ENCODE data around the gene SARS1.

SARS1 gene

GRCh38 chr1:109272021-109272799 lies 58.5 kb downstream of the SARS1 start:
- Histone ChIP-seq H3K79me2 (ENCODE audit: control insufficient read depth, insufficient read depth, low read length) (no peaks in the 10 kb centered on the region), H4K5ac (ENCODE audit: low read length) (no peak overlapping the region), H2AK5ac (ENCODE audit: low read length) (no peak overlapping the region), H4K8ac (ENCODE audit: low read depth, low read length) (no peak overlapping the region), H3K4me3 (ENCODE audit: low read length) (no peak overlapping the region), H3K18ac (ENCODE audit: low read length) (no peak overlapping the region), H2BK15ac (replicated peaks; ENCODE audit: low read depth) (no peak overlapping the region), H3K9ac (ENCODE audit: low read length) (no peak overlapping the region), H3K36me3 (ENCODE audit: control insufficient read depth, insufficient read depth, low read length) (no peaks in the 10 kb centered on the region), H2BK5ac (ENCODE audit: low read length) (no peak overlapping the region), H3K27ac (ENCODE audit: low read depth, low read length) (no peak overlapping the region), H3K4ac (ENCODE audit: low read depth, low read length) (no peak overlapping the region), H3K23ac (ENCODE audit: low read length) (no peak overlapping the region), H3K4me2 (ENCODE audit: low read length) (no peak overlapping the region), H3K4me1 (ENCODE audit: control insufficient read depth, low read depth, low read length) (peaks cover 2% of the 10 kb centered on the region), H2BK120ac (ENCODE audit: low read depth, low read length) (no peak overlapping the region), H3K27me3 (ENCODE audit: insufficient read depth, low read length, poor library complexity) (no peaks in the 10 kb centered on the region), H3K79me1 (ENCODE audit: low read length) (no peaks in the 10 kb centered on the region), H3K56ac (ENCODE audit: low read length) (no peak overlapping the region)
- DNase-seq: no peak
- WGBS (ENCODE audit: extremely low coverage, insufficient coverage, low lambda C conversion rate): no CpG with 5 or more reads among the region's 13 CpGs

GRCh38 chr1:109272831-109273547 lies 59.3 kb downstream of the SARS1 start:
- Histone ChIP-seq H3K4me3 (ENCODE audit: low read length) (no peak overlapping the region), H3K4me1 (ENCODE audit: control insufficient read depth, low read depth, low read length) (peaks cover 2% of the 10 kb centered on the region), H2AK5ac (ENCODE audit: low read length) (no peak overlapping the region), H3K79me2 (ENCODE audit: control insufficient read depth, insufficient read depth, low read length) (no peaks in the 10 kb centered on the region), H4K8ac (ENCODE audit: low read depth, low read length) (no peak overlapping the region), H2BK5ac (ENCODE audit: low read length) (no peak overlapping the region), H3K23ac (ENCODE audit: low read length) (no peak overlapping the region), H3K27ac (ENCODE audit: low read depth, low read length) (no peak overlapping the region), H3K27me3 (ENCODE audit: insufficient read depth, low read length, poor library complexity) (no peaks in the 10 kb centered on the region), H4K5ac (ENCODE audit: low read length) (no peak overlapping the region), H3K4me2 (ENCODE audit: low read length) (no peak overlapping the region), H3K4ac (ENCODE audit: low read depth, low read length) (no peak overlapping the region), H3K79me1 (ENCODE audit: low read length) (no peaks in the 10 kb centered on the region), H3K36me3 (ENCODE audit: control insufficient read depth, insufficient read depth, low read length) (no peaks in the 10 kb centered on the region), H3K56ac (ENCODE audit: low read length) (no peak overlapping the region), H3K9ac (ENCODE audit: low read length) (no peak overlapping the region), H2BK120ac (ENCODE audit: low read depth, low read length) (no peak overlapping the region), H2BK15ac (replicated peaks; ENCODE audit: low read depth) (no peak overlapping the region), H3K18ac (ENCODE audit: low read length) (no peak overlapping the region)
- DNase-seq: no peak
- no CpG with 5 or more reads among the region's 16 CpGs for WGBS (ENCODE audit: extremely low coverage, insufficient coverage, low lambda C conversion rate)

- H3K27ac ChIP-seq (ENCODE audit: low read depth, low read length): no peak overlapping the region
- H3K36me3 ChIP-seq (ENCODE audit: control insufficient read depth, insufficient read depth, low read length): peaks cover 2% of the 10 kb centered on the region
- H4K5ac ChIP-seq (ENCODE audit: low read length): no peak overlapping the region
- no peak overlapping the region for H4K8ac ChIP-seq (ENCODE audit: low read depth, low read length)
- WGBS (ENCODE audit: extremely low coverage, insufficient coverage, low lambda C conversion rate): no CpG with 5 or more reads among the region's 30 CpGs
- H3K79me2 ChIP-seq (ENCODE audit: control insufficient read depth, insufficient read depth, low read length): no peaks in the 10 kb centered on the region
- H3K79me1 ChIP-seq (ENCODE audit: low read length): no peaks in the 10 kb centered on the region
- H3K27me3 ChIP-seq (ENCODE audit: insufficient read depth, low read length, poor library complexity): no peaks in the 10 kb centered on the region
- no peak overlapping the region for H2BK15ac ChIP-seq (replicated peaks; ENCODE audit: low read depth)
- no peak overlapping the region for H2BK120ac ChIP-seq (ENCODE audit: low read depth, low read length)
- no peak overlapping the region for H3K56ac ChIP-seq (ENCODE audit: low read length)
- DNase-seq: no peak
- H3K4me2 ChIP-seq (ENCODE audit: low read length): no peak overlapping the region
- H3K18ac ChIP-seq (ENCODE audit: low read length): no peak overlapping the region
- no peak overlapping the region for H3K9ac ChIP-seq (ENCODE audit: low read length)
- H3K4me1 ChIP-seq (ENCODE audit: control insufficient read depth, low read depth, low read length): peaks cover 2% of the 10 kb centered on the region
- no peak overlapping the region for H3K4me3 ChIP-seq (ENCODE audit: low read length)
- H3K4ac ChIP-seq (ENCODE audit: low read depth, low read length): no peak overlapping the region
- H2BK5ac ChIP-seq (ENCODE audit: low read length): no peak overlapping the region
- peak overlapping the region; percentile 58 for H2AK5ac ChIP-seq (ENCODE audit: low read length)
- H3K23ac ChIP-seq (ENCODE audit: low read length): no peak overlapping the region
These were observed 60.0 kb downstream of the SARS1 start for GRCh38 chr1:109273570-109274288.

- DNase-seq: peak; percentile 72
- H2BK5ac ChIP-seq (ENCODE audit: low read length): no peak overlapping the region
- H3K36me3 ChIP-seq (ENCODE audit: control insufficient read depth, insufficient read depth, low read length): peaks cover 5% of the 10 kb centered on the region
- H4K5ac ChIP-seq (ENCODE audit: low read length): no peak overlapping the region
- H3K27me3 ChIP-seq (ENCODE audit: insufficient read depth, low read length, poor library complexity): no peaks in the 10 kb centered on the region
- no peak overlapping the region for H3K27ac ChIP-seq (ENCODE audit: low read depth, low read length)
- H3K18ac ChIP-seq (ENCODE audit: low read length): no peak overlapping the region
- H3K4ac ChIP-seq (ENCODE audit: low read depth, low read length): no peak overlapping the region
- H3K4me3 ChIP-seq (ENCODE audit: low read length): no peak overlapping the region
- H2BK120ac ChIP-seq (ENCODE audit: low read depth, low read length): no peak overlapping the region
- peak overlapping the region; percentile 15 for H3K56ac ChIP-seq (ENCODE audit: low read length)
- no peak overlapping the region for H2BK15ac ChIP-seq (replicated peaks; ENCODE audit: low read depth)
- no peak overlapping the region for H3K4me2 ChIP-seq (ENCODE audit: low read length)
- H4K8ac ChIP-seq (ENCODE audit: low read depth, low read length): no peak overlapping the region
- H3K23ac ChIP-seq (ENCODE audit: low read length): peak overlapping the region; percentile 45
- H3K79me1 ChIP-seq (ENCODE audit: low read length): no peaks in the 10 kb centered on the region
- H3K4me1 ChIP-seq (ENCODE audit: control insufficient read depth, low read depth, low read length): peaks cover 2% of the 10 kb centered on the region
- no peaks in the 10 kb centered on the region for H3K79me2 ChIP-seq (ENCODE audit: control insufficient read depth, insufficient read depth, low read length)
- WGBS (ENCODE audit: extremely low coverage, insufficient coverage, low lambda C conversion rate): no CpG with 5 or more reads among the region's 24 CpGs
- peak overlapping the region; percentile 19 for H3K9ac ChIP-seq (ENCODE audit: low read length)
- no peak overlapping the region for H2AK5ac ChIP-seq (ENCODE audit: low read length)
These were observed 61.1 kb downstream of the SARS1 start for GRCh38 chr1:109274533-109275476.

- no peak overlapping the region for H3K9ac ChIP-seq (ENCODE audit: low read length)
- H3K4ac ChIP-seq (ENCODE audit: low read depth, low read length): no peak overlapping the region
- H3K23ac ChIP-seq (ENCODE audit: low read length): no peak overlapping the region
- H2BK15ac ChIP-seq (replicated peaks; ENCODE audit: low read depth): no peak overlapping the region
- WGBS (ENCODE audit: extremely low coverage, insufficient coverage, low lambda C conversion rate): no CpG with 5 or more reads among the region's 9 CpGs
- H3K56ac ChIP-seq (ENCODE audit: low read length): peak overlapping the region; percentile 15
- H2BK5ac ChIP-seq (ENCODE audit: low read length): no peak overlapping the region
- H3K27me3 ChIP-seq (ENCODE audit: insufficient read depth, low read length, poor library complexity): no peaks in the 10 kb centered on the region
- no peak overlapping the region for H2AK5ac ChIP-seq (ENCODE audit: low read length)
- H3K4me3 ChIP-seq (ENCODE audit: low read length): no peak overlapping the region
- peaks cover 2% of the 10 kb centered on the region for H3K4me1 ChIP-seq (ENCODE audit: control insufficient read depth, low read depth, low read length)
- H3K18ac ChIP-seq (ENCODE audit: low read length): no peak overlapping the region
- no peak overlapping the region for H4K8ac ChIP-seq (ENCODE audit: low read depth, low read length)
- H3K79me1 ChIP-seq (ENCODE audit: low read length): peaks cover 2% of the 10 kb centered on the region
- peak; percentile 66 for DNase-seq
- H4K5ac ChIP-seq (ENCODE audit: low read length): no peak overlapping the region
- H3K27ac ChIP-seq (ENCODE audit: low read depth, low read length): no peak overlapping the region
- no peak overlapping the region for H2BK120ac ChIP-seq (ENCODE audit: low read depth, low read length)
- no peaks in the 10 kb centered on the region for H3K79me2 ChIP-seq (ENCODE audit: control insufficient read depth, insufficient read depth, low read length)
- no peak overlapping the region for H3K4me2 ChIP-seq (ENCODE audit: low read length)
- H3K36me3 ChIP-seq (ENCODE audit: control insufficient read depth, insufficient read depth, low read length): peaks cover 6% of the 10 kb centered on the region
These were observed 62.1 kb downstream of the SARS1 start for GRCh38 chr1:109275706-109276345.

All from mesendoderm (in vitro differentiated cells).